DOHH2 (cell line): ENCODE data around the gene ACSF3.

Experiments
- EZH2phosphoT487 ChIP-seq: fragments of 200-600 bp; sonication (generic); IDR thresholded peaks from 2 replicates; pipeline ENCODE4 v1.6.1; 2017; ENCODE audit warnings: borderline replicate concordance, mild to moderate bottlenecking, antibody characterized with exemption, low read length, moderate library complexity, mixed read lengths
- TF ChIP-seq, protein P1 (sequence below): fragments of 200-600 bp; sonication (generic); IDR thresholded peaks from one replicate; pipeline ENCODE4 v1.5.1; 2014; ENCODE audit warnings: antibody characterized with exemption, mild to moderate bottlenecking, low read depth, low read length; ENCODE audit not compliant: poor library complexity, severe bottlenecking

DNA sequence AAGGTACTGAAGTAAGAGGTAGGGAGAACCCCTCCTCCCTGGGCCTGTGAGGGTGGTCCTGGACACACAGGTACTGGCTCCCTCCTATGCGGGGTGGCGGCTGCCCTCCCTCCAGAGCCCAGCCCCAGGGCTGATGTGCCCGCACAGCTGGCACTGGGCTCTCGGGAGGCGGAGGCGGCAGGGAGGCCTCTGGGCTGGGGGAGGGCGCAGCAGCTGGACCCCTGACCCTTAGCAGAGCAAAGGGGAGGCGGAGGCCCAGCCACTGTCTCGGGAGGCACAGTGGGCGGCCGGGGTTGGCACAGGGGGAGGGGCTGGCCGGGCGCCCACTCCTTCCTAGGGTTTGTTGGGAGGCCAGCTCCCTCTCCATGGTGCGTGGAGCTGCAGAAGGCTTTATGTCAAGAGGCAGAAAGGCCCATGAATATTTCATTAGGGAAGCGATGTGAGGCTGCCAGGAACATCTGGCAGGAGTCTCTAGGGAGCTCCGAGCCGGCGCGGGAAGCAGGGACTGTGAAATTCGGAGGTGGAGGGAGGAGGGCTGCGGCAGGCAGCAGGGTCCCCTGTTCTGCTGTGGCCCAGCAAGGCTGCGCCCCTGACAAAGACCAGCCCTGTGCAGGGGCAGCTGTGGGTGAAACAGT lies 44.1 kb upstream of the ACSF3 start:
- TF ChIP-seq, protein P1, sequence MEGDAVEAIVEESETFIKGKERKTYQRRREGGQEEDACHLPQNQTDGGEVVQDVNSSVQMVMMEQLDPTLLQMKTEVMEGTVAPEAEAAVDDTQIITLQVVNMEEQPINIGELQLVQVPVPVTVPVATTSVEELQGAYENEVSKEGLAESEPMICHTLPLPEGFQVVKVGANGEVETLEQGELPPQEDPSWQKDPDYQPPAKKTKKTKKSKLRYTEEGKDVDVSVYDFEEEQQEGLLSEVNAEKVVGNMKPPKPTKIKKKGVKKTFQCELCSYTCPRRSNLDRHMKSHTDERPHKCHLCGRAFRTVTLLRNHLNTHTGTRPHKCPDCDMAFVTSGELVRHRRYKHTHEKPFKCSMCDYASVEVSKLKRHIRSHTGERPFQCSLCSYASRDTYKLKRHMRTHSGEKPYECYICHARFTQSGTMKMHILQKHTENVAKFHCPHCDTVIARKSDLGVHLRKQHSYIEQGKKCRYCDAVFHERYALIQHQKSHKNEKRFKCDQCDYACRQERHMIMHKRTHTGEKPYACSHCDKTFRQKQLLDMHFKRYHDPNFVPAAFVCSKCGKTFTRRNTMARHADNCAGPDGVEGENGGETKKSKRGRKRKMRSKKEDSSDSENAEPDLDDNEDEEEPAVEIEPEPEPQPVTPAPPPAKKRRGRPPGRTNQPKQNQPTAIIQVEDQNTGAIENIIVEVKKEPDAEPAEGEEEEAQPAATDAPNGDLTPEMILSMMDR: no peak
- TF ChIP-seq EZH2phosphoT487: no peak
